ENCODE measurements around the gene ARMH4.

ARMH4 gene

DNA sequence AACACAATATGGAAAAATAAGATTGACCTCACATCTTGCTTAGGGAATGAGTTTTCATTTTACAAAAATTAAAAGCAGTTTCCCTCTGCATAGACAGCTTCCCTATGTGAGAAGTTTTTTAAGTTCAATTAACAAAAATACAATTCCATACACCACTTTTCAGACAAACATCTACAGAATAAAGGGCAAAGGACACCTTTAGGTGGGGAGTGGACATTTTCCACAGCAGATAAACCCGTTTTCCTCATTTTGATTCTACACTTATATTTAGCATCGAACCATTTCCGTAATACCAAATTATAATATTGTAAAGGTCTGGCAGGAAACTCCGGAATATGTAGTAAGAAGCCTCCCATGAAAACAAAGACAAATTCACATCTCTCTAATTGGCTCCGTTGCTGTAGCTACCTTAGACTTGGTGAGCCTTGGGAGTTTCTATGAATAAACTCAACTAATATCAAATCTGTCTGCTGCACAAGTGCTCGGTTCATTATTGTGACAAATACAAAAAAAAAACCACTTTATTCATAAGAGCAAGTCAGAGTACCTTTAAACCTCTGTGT, 1.7 kb downstream of the ARMH4 start:
- no peak for DNase-seq (ENCODE audit: low read depth, low spot score)
- CTCF ChIA-PET: interaction anchor here (1.2 to 1.8 kb wide), 2 partner anchors 16 to 17 kb away, joined by 4 to 6 read pairs; no protein-coding TSS in a partner anchor
- POLR2A ChIA-PET: no interaction called here
- H3K4me3 ChIP-seq (ENCODE audit: low read depth, low read length): no peak overlapping the region
- TF ChIP-seq, protein P1, sequence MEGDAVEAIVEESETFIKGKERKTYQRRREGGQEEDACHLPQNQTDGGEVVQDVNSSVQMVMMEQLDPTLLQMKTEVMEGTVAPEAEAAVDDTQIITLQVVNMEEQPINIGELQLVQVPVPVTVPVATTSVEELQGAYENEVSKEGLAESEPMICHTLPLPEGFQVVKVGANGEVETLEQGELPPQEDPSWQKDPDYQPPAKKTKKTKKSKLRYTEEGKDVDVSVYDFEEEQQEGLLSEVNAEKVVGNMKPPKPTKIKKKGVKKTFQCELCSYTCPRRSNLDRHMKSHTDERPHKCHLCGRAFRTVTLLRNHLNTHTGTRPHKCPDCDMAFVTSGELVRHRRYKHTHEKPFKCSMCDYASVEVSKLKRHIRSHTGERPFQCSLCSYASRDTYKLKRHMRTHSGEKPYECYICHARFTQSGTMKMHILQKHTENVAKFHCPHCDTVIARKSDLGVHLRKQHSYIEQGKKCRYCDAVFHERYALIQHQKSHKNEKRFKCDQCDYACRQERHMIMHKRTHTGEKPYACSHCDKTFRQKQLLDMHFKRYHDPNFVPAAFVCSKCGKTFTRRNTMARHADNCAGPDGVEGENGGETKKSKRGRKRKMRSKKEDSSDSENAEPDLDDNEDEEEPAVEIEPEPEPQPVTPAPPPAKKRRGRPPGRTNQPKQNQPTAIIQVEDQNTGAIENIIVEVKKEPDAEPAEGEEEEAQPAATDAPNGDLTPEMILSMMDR (IDR thresholded peaks at IDR 0.05; ENCODE audit: insufficient read depth, low read length, missing control alignments): no peak

DNA sequence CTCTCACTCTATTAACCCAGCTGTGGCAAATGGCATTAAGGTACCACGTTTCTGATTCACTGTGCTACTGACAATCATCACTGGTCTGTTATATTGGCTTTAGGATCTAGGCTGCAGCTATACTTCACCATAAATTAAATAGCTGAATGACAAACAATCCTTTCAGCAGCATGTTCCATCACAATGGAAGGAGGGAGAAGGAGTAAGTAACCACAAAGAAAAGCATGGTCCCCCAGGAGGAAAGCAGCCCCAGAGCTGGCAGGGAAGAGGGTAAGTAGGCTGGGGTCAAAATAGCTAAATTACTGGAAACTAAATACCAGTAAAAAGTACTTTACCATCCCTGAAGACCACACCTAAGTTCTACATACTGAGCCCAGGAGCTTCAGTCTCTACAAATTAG, 2.8 kb downstream of the ARMH4 start:
- no peak for DNase-seq (ENCODE audit: low read depth, low spot score)
- ChIA-PET POLR2A (no interaction called here), CTCF (interaction anchor here (0.8 to 1.8 kb wide), 3 partner anchors 16 to 42 kb away, joined by 4 to 6 read pairs (median 5); no protein-coding TSS in a partner anchor)
- TF ChIP-seq, protein P1 (IDR thresholded peaks at IDR 0.05; ENCODE audit: insufficient read depth, low read length, missing control alignments): no peak
- no peak overlapping the region for H3K4me3 ChIP-seq (ENCODE audit: low read depth, low read length)

DNA sequence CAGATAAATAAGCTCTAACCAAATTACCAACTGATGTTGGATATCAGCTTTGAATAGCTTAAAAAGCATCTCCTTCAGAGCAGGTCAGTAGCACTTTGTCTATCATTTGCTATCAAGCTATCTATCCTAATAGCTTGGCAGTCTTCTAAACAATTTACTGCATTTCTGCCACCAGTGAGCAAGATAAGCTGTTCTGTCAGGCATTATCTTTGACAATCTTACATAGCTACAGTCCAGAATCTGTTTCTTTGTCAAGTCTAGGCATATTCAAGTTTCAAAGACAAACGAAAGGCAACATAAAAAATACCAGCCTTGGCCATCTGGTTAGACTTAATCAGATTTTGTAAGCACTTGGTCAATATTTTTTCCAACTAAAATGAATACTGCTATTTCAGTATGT, 5.6 kb downstream of the ARMH4 start:
- TF ChIP-seq, protein P1 (IDR thresholded peaks at IDR 0.05; ENCODE audit: insufficient read depth, low read length, missing control alignments): no peak
- POLR2A ChIA-PET: no interaction called here
- no peak overlapping the region for H3K4me3 ChIP-seq (ENCODE audit: low read depth, low read length)
- DNase-seq (ENCODE audit: low read depth, low spot score): no peak
- CTCF ChIA-PET: interaction anchor here (0.6 to 1.3 kb wide), 4 partner anchors 12 to 22 kb away, joined by 3 to 4 read pairs (median 3); no protein-coding TSS in a partner anchor

DNA sequence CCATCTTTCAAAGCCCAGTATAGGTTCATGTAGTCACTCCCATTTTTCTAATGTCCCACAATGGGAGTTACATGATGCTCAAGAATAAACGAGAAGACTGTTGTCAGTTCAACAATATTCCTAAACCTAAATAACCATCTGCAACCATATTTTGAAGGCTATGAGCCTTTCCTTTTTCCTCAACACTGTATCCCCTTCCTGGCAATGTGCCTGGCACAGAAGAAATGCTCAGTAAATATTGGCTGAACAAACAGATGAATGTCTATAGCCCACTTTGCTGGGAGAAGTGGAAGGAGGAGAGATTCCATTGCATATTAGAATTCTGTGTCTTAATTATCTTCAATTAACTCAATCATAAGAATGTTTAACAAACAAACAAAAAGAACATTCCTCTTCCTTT, 6.1 kb downstream of the ARMH4 start:
- ChIA-PET POLR2A (no interaction called here), CTCF (no interaction called here)
- TF ChIP-seq, protein P1 (IDR thresholded peaks at IDR 0.05; ENCODE audit: insufficient read depth, low read length, missing control alignments): no peak

DNA sequence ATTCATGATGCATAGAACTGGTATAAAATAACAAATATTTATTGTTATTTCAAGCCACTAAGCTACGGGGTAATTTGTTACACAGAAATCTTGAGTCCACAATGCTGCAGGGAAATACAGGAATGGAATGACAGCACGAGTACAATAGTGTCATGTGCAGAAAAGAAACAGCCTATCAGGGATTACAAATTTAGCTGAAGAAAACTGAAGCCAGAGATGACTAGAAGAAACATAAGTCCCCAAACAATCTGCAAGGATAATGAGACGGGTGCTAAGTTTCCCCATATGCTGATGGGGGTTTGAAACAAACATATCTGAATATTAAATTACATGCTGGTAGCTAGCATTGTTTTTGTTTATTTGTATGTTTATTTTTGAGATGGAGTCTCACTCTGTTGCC, 8.9 kb downstream of the ARMH4 start:
- H3K4me3 ChIP-seq (ENCODE audit: low read depth, low read length): no peak overlapping the region
- ChIA-PET POLR2A (no interaction called here), CTCF (interaction anchor here (1.0 to 2.5 kb wide), 3 partner anchors 9 to 35 kb away, joined by 3 to 5 read pairs (median 3); no protein-coding TSS in a partner anchor)
- no peak for DNase-seq (ENCODE audit: low read depth, low spot score)
- TF ChIP-seq, protein P1 (IDR thresholded peaks at IDR 0.05; ENCODE audit: insufficient read depth, low read length, missing control alignments): no peak

More for the DNA sequence above, 6.1 kb downstream of the ARMH4 start:
- DNase-seq (ENCODE audit: low read depth, low spot score): no peak
- H3K4me3 ChIP-seq (ENCODE audit: low read depth, low read length): no peak overlapping the region

DNA sequence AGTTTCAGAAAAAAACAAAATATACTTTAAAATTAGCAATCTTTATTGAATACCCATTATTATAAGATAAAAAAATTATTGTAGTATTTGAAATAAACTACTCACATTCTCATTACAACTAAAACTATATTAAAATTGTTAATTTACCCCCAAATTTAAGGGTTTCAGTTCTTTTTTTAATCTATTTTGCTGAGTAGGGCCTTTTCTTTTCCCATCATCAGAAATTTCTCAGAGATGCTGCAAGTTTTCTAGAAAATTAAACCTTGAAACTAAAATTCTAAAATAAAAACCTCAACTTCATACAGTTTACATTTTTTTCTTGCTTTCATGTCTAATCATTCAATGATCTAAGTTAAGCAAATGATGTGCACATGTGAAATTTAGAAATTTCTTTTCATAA, 10.1 kb downstream of the ARMH4 start:
- TF ChIP-seq, protein P1 (IDR thresholded peaks at IDR 0.05; ENCODE audit: insufficient read depth, low read length, missing control alignments): no peak
- ChIA-PET CTCF (interaction anchor here (1.4 to 2.5 kb wide), 2 partner anchors 25 to 34 kb away, joined by 3 to 5 read pairs; no protein-coding TSS in a partner anchor), POLR2A (no interaction called here)
- no peak for DNase-seq (ENCODE audit: low read depth, low spot score)
- no peak overlapping the region for H3K4me3 ChIP-seq (ENCODE audit: low read depth, low read length)
